Stomach (tissue), 9 donors: Measurements from ENCODE around the gene CCDC126. TPM values are rescaled to one million over a fixed set of nuclear protein-coding genes. Genes with fewer than 3 reads are reported as not detected.

ENCODE experiments used
- DNase-seq, 2 donors: peaks; one replicate each; pipeline versions ENCODE4 v3.0.0 to v3.0.0-alpha.2; 2013 to 2019
- H3K27ac ChIP-seq, 5 donors: fragments of 200-600 bp in 4 of 5; sonication (generic) in 4 of 5; one replicate each; pipeline ENCODE4 v1.5.1; 2013 to 2019; ENCODE audit warnings: mild to moderate bottlenecking in 1 of 5, moderate library complexity in 1 of 5
- H3K27me3 ChIP-seq, 3 donors: fragments of 200-600 bp; sonication (generic); one replicate each; pipeline ENCODE4 v1.5.1; 2017 to 2019; ENCODE audit warnings: mixed run types in 1 of 3
- H3K36me3 ChIP-seq, 4 donors: fragments of 200-600 bp; sonication (generic); 1 replicate in 3 of 4; 2 replicates in 1 of 4; pipeline ENCODE4 v1.5.1; 2016 to 2019
- H3K4me1 ChIP-seq, 4 donors: fragments of 200-600 bp; sonication (generic); one replicate each; pipeline ENCODE4 v1.5.1; 2016 to 2019
- H3K4me3 ChIP-seq, 4 donors: fragments of 200-600 bp; sonication (generic) in 3 of 4; one replicate each; pipeline ENCODE4 v1.5.1; 2016 to 2019; ENCODE audit warnings: mild to moderate bottlenecking in 1 of 4
- H3K9me3 ChIP-seq, 4 donors: fragments of 200-600 bp; sonication (generic); one replicate each; pipeline ENCODE4 v1.5.1; 2016 to 2019
- CTCF ChIP-seq, 7 experiments: fragments of 450-650 bp in 4 of 7; fragments of 200-600 bp in 3 of 7; sonication (generic) in 3 of 7; IDR thresholded peaks; one replicate each; pipeline ENCODE4 v1.5.1; 2016 to 2019; ENCODE audit warnings: antibody characterized with exemption in 7 of 7, control low read depth in 2 of 7, mild to moderate bottlenecking in 1 of 7
- EP300 ChIP-seq: sonication (generic); formaldehyde crosslinking; IDR thresholded peaks from one replicate; pipeline ENCODE4 v1.6.1; 2017; ENCODE audit warnings: antibody characterized with exemption
- POLR2A ChIP-seq, 4 donors: fragments of 450-650 bp; IDR thresholded peaks; one replicate each; pipeline ENCODE4 v1.6.1; 2016; ENCODE audit warnings: antibody characterized with exemption in 4 of 4, control low read depth in 2 of 4, mild to moderate bottlenecking in 1 of 4, moderate library complexity in 1 of 4
- POLR2AphosphoS5 ChIP-seq, 3 donors: sonication (generic); formaldehyde crosslinking; IDR thresholded peaks; one replicate each; pipeline ENCODE4 v1.6.1; 2016; ENCODE audit warnings: antibody characterized with exemption in 3 of 3
- intact Hi-C: fragments of 100-400 bp; cut with DNase I; formaldehyde crosslinking; loops from one replicate; pipeline ENCODE4 v1.15.1; 2023; ENCODE audit warnings: low total_unique reads
- polyA plus RNA-seq, 3 donors: library from polyadenylated mRNA; stranded (reverse); fragments of 200-250 nt; gene quantifications; one replicate each; pipeline ENCODE4 v1.2.3, GENCODE V29; 2013
- small RNA-seq, 4 donors: library from RNA; depleted of rRNA; stranded (forward); fragments of <200 nt; gene quantifications; one replicate each; pipeline ENCODE3, GENCODE V24; 2016
- total RNA-seq, 5 donors: library from RNA; depleted of rRNA; stranded (reverse); fragments of >200 nt; gene quantifications; one replicate each; pipeline versions ENCODE4 v1.1.0 to v1.2.3, GENCODE V29; 2014 to 2016
- donor health status: healthy with polysubstance abuse.
- donor health status: Bipolar disorder and iron deficiency.
- donor health status: healthy.

The CCDC126 gene
- total and polyA plus RNA-seq, 8 donors: 2.8 to 29.7 (median 7.6) TPM; not detected in 1

GRCh38 chr7:23693224-23693623, 96.0 kb downstream of the CCDC126 start:
- TF ChIP-seq POLR2AphosphoS5 (IDR thresholded peaks at IDR 0.05): no peak
- no peak for TF ChIP-seq EP300
- TF ChIP-seq CTCF (IDR thresholded peaks at IDR 0.05): no peak
- no peak for TF ChIP-seq POLR2A (IDR thresholded peaks at IDR 0.05)
- Histone ChIP-seq H3K9me3 (peaks cover 0 to 4% (median 0%) of the 10 kb centered on the region in 4 donors), H3K27me3 (no peaks in the 10 kb centered on the region), H3K4me1 (peaks cover 0 to 14% (median 0%) of the 10 kb centered on the region in 4 donors), H3K27ac (no peak overlapping the region), H3K36me3 (peaks cover 6 to 84% (median 73%) of the 10 kb centered on the region in 4 donors), H3K4me3 (no peak overlapping the region)
- intact Hi-C loops: no loop called here
- no peak for DNase-seq

Small RNA genes within 50 kb of the gene (small RNA-seq; reads per million reads assigned to genes)
- 0 reads per million in 4 donors for gene AC006026.2

Other genes starting within 250 kb of the CCDC126 start
- gene IGF2BP3, start 126.9 kb upstream of the CCDC126 start, total RNA-seq: 10 to 100 TPM in 1 of 5 donors, 1 to 10 TPM in 1, not detected in 3; 9.1 to 61.9 TPM
- gene IGF2BP3, start 126.9 kb upstream of the CCDC126 start, polyA plus RNA-seq: 1 to 10 TPM in 1 of 3 donors, under 1 TPM in 1, not detected in 1; 0.43 to 1.2 TPM
- 10 to 100 TPM; 24.5 to 87.2 (median 43.4) TPM for gene TRA2A, start 65.4 kb upstream of the CCDC126 start, total RNA-seq
- 10 to 100 TPM; 36.8 to 53.4 (median 36.9) TPM for gene TRA2A, start 65.4 kb upstream of the CCDC126 start, polyA plus RNA-seq
- 10 to 100 TPM; 15.4 to 79.9 (median 30.3) TPM for gene FAM221A, start 82.8 kb downstream of the CCDC126 start, total RNA-seq
- 10 to 100 TPM; 10.6 to 19.9 (median 10.9) TPM for gene FAM221A, start 82.8 kb downstream of the CCDC126 start, polyA plus RNA-seq
- 1 to 10 TPM in 4 of 5 donors, not detected in 1; 1.7 to 9.0 (median 3.3) TPM for gene STK31, start 112.8 kb downstream of the CCDC126 start, total RNA-seq
- gene STK31, start 112.8 kb downstream of the CCDC126 start, polyA plus RNA-seq: under 1 TPM in 2 of 3 donors, not detected in 1; 0.65 to 0.68 TPM